HG03175 (cell line): ENCODE results near the gene CACNA2D3.

Experiments used
- ATAC-seq: cut with Tn5 transposase; IDR thresholded peaks from one replicate; pipeline ENCODE4 v1.9.1; 2021; ENCODE audit warnings: mild to moderate bottlenecking, moderate library complexity; ENCODE audit not compliant: unreplicated experiment

CACNA2D3 gene

GRCh38 chr3:54557538-54558428 is 435.4 kb downstream of the CACNA2D3 start:
- no peak for ATAC-seq

- no peak for ATAC-seq
Measured at GRCh38 chr3:54563501-54564200, 441.3 kb downstream of the CACNA2D3 start.

GRCh38 chr3:54564374-54564925 is 442.1 kb downstream of the CACNA2D3 start:
- ATAC-seq: no peak

GRCh38 chr3:54565956-54566355 is 443.6 kb downstream of the CACNA2D3 start:
- ATAC-seq: no peak

- ATAC-seq: no peak
Measured at GRCh38 chr3:54567949-54568348, 445.6 kb downstream of the CACNA2D3 start.

GRCh38 chr3:54570008-54570407 is 447.7 kb downstream of the CACNA2D3 start:
- ATAC-seq: no peak

GRCh38 chr3:54572197-54572895 is 450.0 kb downstream of the CACNA2D3 start:
- ATAC-seq: no peak

GRCh38 chr3:54573858-54574257 is 451.5 kb downstream of the CACNA2D3 start:
- no peak for ATAC-seq

- ATAC-seq: no peak
Measured at GRCh38 chr3:54574906-54575617, 452.7 kb downstream of the CACNA2D3 start.

- no peak for ATAC-seq
Measured at GRCh38 chr3:54575618-54575960, 453.2 kb downstream of the CACNA2D3 start.

- ATAC-seq: no peak
Measured at GRCh38 chr3:54577313-54577712, 455.0 kb downstream of the CACNA2D3 start.

- ATAC-seq: no peak
Measured at GRCh38 chr3:54578417-54578816, 456.1 kb downstream of the CACNA2D3 start.

- ATAC-seq: no peak
Measured at GRCh38 chr3:54580453-54580852, 458.1 kb downstream of the CACNA2D3 start.

- ATAC-seq: no peak
Measured at GRCh38 chr3:54582424-54582823, 460.1 kb downstream of the CACNA2D3 start.

- ATAC-seq: no peak
Measured at GRCh38 chr3:54591157-54591556, 468.8 kb downstream of the CACNA2D3 start.

- no peak for ATAC-seq
Measured at GRCh38 chr3:54593653-54594052, 471.3 kb downstream of the CACNA2D3 start.

GRCh38 chr3:54596087-54596486 is 473.7 kb downstream of the CACNA2D3 start:
- ATAC-seq: no peak

GRCh38 chr3:54599716-54600115 is 477.4 kb downstream of the CACNA2D3 start:
- ATAC-seq: no peak

GRCh38 chr3:54600441-54601204 is 478.3 kb downstream of the CACNA2D3 start:
- ATAC-seq: no peak

GRCh38 chr3:54604495-54604894 is 482.1 kb downstream of the CACNA2D3 start:
- no peak for ATAC-seq
